HL-60 (cell line): Measurements from ENCODE around the gene PRRT2.

ENCODE experiments used
- CTCF ChIP-seq: IDR thresholded peaks from one replicate; pipeline ENCODE4 v1.5.1; 2011; ENCODE audit warnings: low read length, control low read depth, inconsistent platforms; ENCODE audit not compliant: insufficient read depth
- POLR2AphosphoS5 ChIP-seq: IDR thresholded peaks from 2 replicates; pipeline ENCODE4 v1.6.1; 2012; ENCODE audit warnings: low read depth
- REST ChIP-seq: IDR thresholded peaks from 2 replicates; pipeline ENCODE4 v1.6.1; 2012; ENCODE audit warnings: low read depth; ENCODE audit not compliant: insufficient replicate concordance

- peak; percentile 59 for TF ChIP-seq CTCF
- TF ChIP-seq POLR2AphosphoS5, result no peak
- TF ChIP-seq REST, result peak; percentile 21
Measured at GRCh38 chr16:29784901-29785500, 27.0 kb upstream of the PRRT2 start.
